ENCODE data around the gene SLC6A12. TPM values are rescaled to one million over a fixed set of nuclear protein-coding genes. Genes with fewer than 3 reads are reported as not detected.

The SLC6A12 gene
- polyA plus RNA-seq, 1 donor (not counting 4 experiments of a cell fraction or from before 2014, with no cell fraction given), result not detected

- H3K27me3 ChIP-seq (ENCODE audit: control insufficient read depth, extremely low read depth, insufficient read depth, low read length), result peaks cover 3% of the 10 kb centered on the region
- no peaks in the 10 kb centered on the region for H3K36me3 ChIP-seq (ENCODE audit: control insufficient read depth in 2 of 2, extremely low read depth in 1 of 2, insufficient read depth in 2 of 2, low read length in 2 of 2)
- H4K20me1 ChIP-seq (ENCODE audit: control insufficient read depth, extremely low read depth, insufficient read depth, low read length), result no peaks in the 10 kb centered on the region
- no peak overlapping the region for H3K27ac ChIP-seq (ENCODE audit: control insufficient read depth, insufficient read depth, low read length)
- no peaks in the 10 kb centered on the region for H3K9me1 ChIP-seq (ENCODE audit: control insufficient read depth, extremely low read depth, insufficient read depth, low read length)
- H2AFZ ChIP-seq (ENCODE audit: control insufficient read depth, low read length), result no peak overlapping the region
- TF ChIP-seq EZH2 (IDR thresholded peaks at IDR 0.05; ENCODE audit: low read length), result no peak
- TF ChIP-seq, protein P1, sequence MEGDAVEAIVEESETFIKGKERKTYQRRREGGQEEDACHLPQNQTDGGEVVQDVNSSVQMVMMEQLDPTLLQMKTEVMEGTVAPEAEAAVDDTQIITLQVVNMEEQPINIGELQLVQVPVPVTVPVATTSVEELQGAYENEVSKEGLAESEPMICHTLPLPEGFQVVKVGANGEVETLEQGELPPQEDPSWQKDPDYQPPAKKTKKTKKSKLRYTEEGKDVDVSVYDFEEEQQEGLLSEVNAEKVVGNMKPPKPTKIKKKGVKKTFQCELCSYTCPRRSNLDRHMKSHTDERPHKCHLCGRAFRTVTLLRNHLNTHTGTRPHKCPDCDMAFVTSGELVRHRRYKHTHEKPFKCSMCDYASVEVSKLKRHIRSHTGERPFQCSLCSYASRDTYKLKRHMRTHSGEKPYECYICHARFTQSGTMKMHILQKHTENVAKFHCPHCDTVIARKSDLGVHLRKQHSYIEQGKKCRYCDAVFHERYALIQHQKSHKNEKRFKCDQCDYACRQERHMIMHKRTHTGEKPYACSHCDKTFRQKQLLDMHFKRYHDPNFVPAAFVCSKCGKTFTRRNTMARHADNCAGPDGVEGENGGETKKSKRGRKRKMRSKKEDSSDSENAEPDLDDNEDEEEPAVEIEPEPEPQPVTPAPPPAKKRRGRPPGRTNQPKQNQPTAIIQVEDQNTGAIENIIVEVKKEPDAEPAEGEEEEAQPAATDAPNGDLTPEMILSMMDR (optimal IDR thresholded peaks at IDR 0.05 in 1 of 3, IDR thresholded peaks at IDR 0.05 in 1 of 3, conservative IDR thresholded peaks at IDR 0.05 in 1 of 3; ENCODE audit: extremely low read depth in 1 of 3, insufficient read depth in 2 of 3, low read length in 3 of 3), result no peak
- H3K4me2 ChIP-seq (ENCODE audit: control insufficient read depth, extremely low read depth, insufficient read depth, low read depth, low read length), result no peak overlapping the region
- H3K9ac ChIP-seq (ENCODE audit: control insufficient read depth, extremely low read depth, insufficient read depth, low read length), result no peak overlapping the region
- no peaks in the 10 kb centered on the region for H3K9me3 ChIP-seq (ENCODE audit: control insufficient read depth, low read depth, low read length)
- H3K79me2 ChIP-seq (ENCODE audit: control insufficient read depth, insufficient read depth, low read length), result no peaks in the 10 kb centered on the region
- FAIRE-seq (no peak), DNase-seq (ENCODE audit: low read depth, low spot score) (no peak)
- H3K4me1 ChIP-seq (ENCODE audit: control insufficient read depth, extremely low read depth, insufficient read depth, low read length), result no peaks in the 10 kb centered on the region
- no peak overlapping the region for H3K4me3 ChIP-seq (ENCODE audit: control insufficient read depth in 2 of 3, extremely low read depth in 1 of 3, insufficient read depth in 2 of 3, low read depth in 1 of 3, low read length in 3 of 3)
- dilution Hi-C loops (cut with MboI; ENCODE audit: extremely low pct_ligation_motif_present, low sequenced_read_pairs), result no loop called here
These were observed 54.7 kb downstream of the SLC6A12 start for GRCh38 chr12:159156-159782.

DNA sequence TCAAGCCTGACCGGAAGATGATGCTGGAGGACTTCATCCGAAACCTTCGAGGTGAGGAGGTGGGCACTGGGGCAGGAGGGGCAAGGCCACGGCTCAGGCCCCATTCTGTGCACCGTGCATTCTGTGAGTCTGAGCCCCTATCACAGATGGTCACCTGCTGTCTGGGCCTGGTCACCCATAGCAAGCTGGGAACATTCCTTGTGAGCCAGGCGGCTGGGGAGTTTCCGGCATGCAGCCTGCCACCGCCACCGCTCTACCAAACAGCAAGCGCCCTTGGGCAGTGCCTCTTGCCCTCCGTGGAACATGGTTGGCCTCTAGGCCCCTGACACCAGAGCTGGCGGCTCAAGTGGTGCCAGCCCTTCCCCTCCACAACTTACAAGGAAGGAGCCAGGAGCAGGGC is 56.3 kb downstream of the SLC6A12 start:
- DNase-seq (ENCODE audit: low read depth, low spot score), result no peak

More for the DNA sequence above, 56.3 kb downstream of the SLC6A12 start:
- H3K4me2 ChIP-seq (ENCODE audit: control insufficient read depth, extremely low read depth, insufficient read depth, low read depth, low read length), result no peak overlapping the region
- no peaks in the 10 kb centered on the region for H3K9me3 ChIP-seq (ENCODE audit: control insufficient read depth, low read depth, low read length)
- no peak overlapping the region for H3K27ac ChIP-seq (ENCODE audit: control insufficient read depth, insufficient read depth, low read length)
- H3K27me3 ChIP-seq (ENCODE audit: control insufficient read depth, extremely low read depth, insufficient read depth, low read length), result peaks cover 3% of the 10 kb centered on the region
- FAIRE-seq, result no peak
- dilution Hi-C loops (cut with MboI; ENCODE audit: extremely low pct_ligation_motif_present, low sequenced_read_pairs), result no loop called here
- no peak overlapping the region for H2AFZ ChIP-seq (ENCODE audit: control insufficient read depth, low read length)
- H3K4me3 ChIP-seq (ENCODE audit: control insufficient read depth in 2 of 3, extremely low read depth in 1 of 3, insufficient read depth in 2 of 3, low read depth in 1 of 3, low read length in 3 of 3), result no peak overlapping the region
- no peaks in the 10 kb centered on the region for H3K36me3 ChIP-seq (ENCODE audit: control insufficient read depth in 2 of 2, extremely low read depth in 1 of 2, insufficient read depth in 2 of 2, low read length in 2 of 2)
- no peaks in the 10 kb centered on the region for H4K20me1 ChIP-seq (ENCODE audit: control insufficient read depth, extremely low read depth, insufficient read depth, low read length)
- no peaks in the 10 kb centered on the region for H3K79me2 ChIP-seq (ENCODE audit: control insufficient read depth, insufficient read depth, low read length)
- no peak for TF ChIP-seq EZH2 (IDR thresholded peaks at IDR 0.05; ENCODE audit: low read length)
- TF ChIP-seq, protein P1 (optimal IDR thresholded peaks at IDR 0.05 in 1 of 3, IDR thresholded peaks at IDR 0.05 in 1 of 3, conservative IDR thresholded peaks at IDR 0.05 in 1 of 3; ENCODE audit: extremely low read depth in 1 of 3, insufficient read depth in 2 of 3, low read length in 3 of 3), result no peak
- H3K4me1 ChIP-seq (ENCODE audit: control insufficient read depth, extremely low read depth, insufficient read depth, low read length), result no peaks in the 10 kb centered on the region
- H3K9me1 ChIP-seq (ENCODE audit: control insufficient read depth, extremely low read depth, insufficient read depth, low read length), result no peaks in the 10 kb centered on the region
- H3K9ac ChIP-seq (ENCODE audit: control insufficient read depth, extremely low read depth, insufficient read depth, low read length), result no peak overlapping the region
